Inflammatory macrophage treated with lipopolysaccharide for 4 hours (primary cell): ENCODE data around the gene RIN3.

Experiments
- DNase-seq: peaks from one replicate; pipeline ENCODE4 v3.0.0-alpha.2; 2020

Gene RIN3

GRCh38 chr14:92728759-92729364, 215.3 kb downstream of the RIN3 start:
- peak; percentile 27 for DNase-seq

- DNase-seq, result peak; percentile 78
These were observed 216.2 kb downstream of the RIN3 start for GRCh38 chr14:92729634-92730358.

GRCh38 chr14:92731622-92732115, 218.1 kb downstream of the RIN3 start:
- DNase-seq, result peak; percentile 38

- no peak for DNase-seq
These were observed 219.4 kb downstream of the RIN3 start for GRCh38 chr14:92733007-92733406.

GRCh38 chr14:92734618-92735017, 221.0 kb downstream of the RIN3 start:
- no peak for DNase-seq

GRCh38 chr14:92735344-92735743, 221.8 kb downstream of the RIN3 start:
- DNase-seq, result no peak

- no peak for DNase-seq
These were observed 223.6 kb downstream of the RIN3 start for GRCh38 chr14:92737206-92737605.

- DNase-seq, result no peak
These were observed 224.1 kb downstream of the RIN3 start for GRCh38 chr14:92737619-92738188.
